IMR-90 (cell line): Measurements from ENCODE around the gene ATG5. TPM values are rescaled to one million over a fixed set of nuclear protein-coding genes. Genes with fewer than 3 reads are reported as not detected.

Experiments
- ATAC-seq: fragments of 200-7000 bp; cut with Tn5 transposase; 2 replicates; pipeline ENCODE4 v1.9.1; 2020; ENCODE audit warnings: low read depth, mild to moderate bottlenecking, moderate library complexity
- BruUV-seq: library from RNA; stranded (reverse); fragments of 400-500 nt; replicated peaks from 2 replicates; lab custom pipeline; 2021; lab: Mats Ljungman, UMichigan
- CTCF ChIA-PET: fragments of 300-600 bp; formaldehyde crosslinking; extraction: SDS; loops from one replicate; lab custom pipeline; 2021; ENCODE audit warnings: antibody characterized with exemption; lab: Yijun Ruan, JAX
- POLR2A ChIA-PET: fragments of 300-600 bp; sonication (Branson Sonifier 250); formaldehyde crosslinking; loops from one replicate; lab custom pipeline; 2022; ENCODE audit warnings: antibody characterized with exemption; ENCODE audit not compliant: unreplicated experiment; lab: Charles Lee
- DNase-seq: peaks from one replicate; pipeline ENCODE4 v3.0.0; 2013
- H2AFZ ChIP-seq: replicated peaks from 2 replicates; pipeline ENCODE3; 2013; ENCODE audit warnings: low read length, mild to moderate bottlenecking; ENCODE audit not compliant: poor library complexity
- H2AK5ac ChIP-seq: 2 replicates; pipeline ENCODE4 v1.6.1; 2013; ENCODE audit warnings: low read depth, low read length, inconsistent platforms
- H2AK9ac ChIP-seq: replicated peaks from 2 replicates; pipeline ENCODE3; 2013; ENCODE audit warnings: mild to moderate bottlenecking, low read depth, low read length, moderate library complexity; ENCODE audit not compliant: poor library complexity
- H2BK120ac ChIP-seq: 2 replicates; pipeline ENCODE4 v1.6.1; 2013; ENCODE audit warnings: low read depth, low read length, inconsistent platforms
- H2BK15ac ChIP-seq: 3 replicates; pipeline ENCODE4 v1.6.1; 2013; ENCODE audit warnings: low read depth, low read length, inconsistent platforms
- H2BK20ac ChIP-seq: 2 replicates; pipeline ENCODE4 v1.6.1; 2013; ENCODE audit warnings: low read depth, mild to moderate bottlenecking, inconsistent platforms, low read length, moderate library complexity
- H2BK5ac ChIP-seq: 2 replicates; pipeline ENCODE4 v1.6.1; 2013; ENCODE audit warnings: mild to moderate bottlenecking, low read depth, low read length, inconsistent platforms; ENCODE audit not compliant: poor library complexity, severe bottlenecking
- H3K14ac ChIP-seq: replicated peaks from 2 replicates; pipeline ENCODE4 v1.6.1; 2013; ENCODE audit warnings: low read depth, low read length, inconsistent platforms
- H3K18ac ChIP-seq: 2 replicates; pipeline ENCODE4 v1.6.1; 2013; ENCODE audit warnings: low read depth, low read length, control low read depth
- H3K23ac ChIP-seq: 2 replicates; pipeline ENCODE4 v1.6.1; 2013; ENCODE audit warnings: low read depth, low read length, inconsistent platforms
- H3K27ac ChIP-seq: 2 replicates; pipeline ENCODE4 v1.5.1; 2013; ENCODE audit warnings: mild to moderate bottlenecking, control low read depth, low read length; ENCODE audit not compliant: insufficient read depth
- H3K27me3 ChIP-seq: 2 replicates; pipeline ENCODE4 v1.6.1; 2013; ENCODE audit warnings: low read length; ENCODE audit not compliant: control insufficient read depth, insufficient read depth
- H3K36me3 ChIP-seq: 2 replicates; pipeline ENCODE4 v1.6.1; 2013; ENCODE audit warnings: low read length, mixed read lengths; ENCODE audit not compliant: control insufficient read depth, insufficient read depth
- H3K4ac ChIP-seq: 2 replicates; pipeline ENCODE4 v1.6.1; 2013; ENCODE audit warnings: low read depth, low read length, inconsistent platforms
- H3K4me1 ChIP-seq: 2 replicates; pipeline ENCODE4 v1.6.1; 2013; ENCODE audit warnings: low read length, mixed read lengths; ENCODE audit not compliant: control insufficient read depth, insufficient read depth
- H3K4me2 ChIP-seq: 2 replicates; pipeline ENCODE4 v1.6.1; 2013; ENCODE audit warnings: low read depth, mild to moderate bottlenecking, control low read depth, low read length, moderate library complexity
- H3K4me3 ChIP-seq: 2 replicates; pipeline ENCODE4 v1.5.1; 2013; ENCODE audit warnings: low read depth, mild to moderate bottlenecking, control low read depth, low read length, moderate library complexity; ENCODE audit not compliant: insufficient read depth
- H3K56ac ChIP-seq: 2 replicates; pipeline ENCODE4 v1.6.1; 2013; ENCODE audit warnings: low read length, inconsistent platforms; ENCODE audit not compliant: insufficient read depth; ENCODE audit errors: extremely low read depth
- H3K79me1 ChIP-seq, 2 experiments: 2 replicates each; pipeline ENCODE4 v1.6.1; 2013; ENCODE audit warnings: low read length in 2 of 2, inconsistent platforms in 1 of 2, low read depth in 1 of 2
- H3K9ac ChIP-seq: 2 replicates; pipeline ENCODE4 v1.6.1; 2013; ENCODE audit warnings: low read depth, low read length, control low read depth
- H3K9me1 ChIP-seq: 2 replicates; pipeline ENCODE4 v1.6.1; 2013; ENCODE audit warnings: low read length, inconsistent platforms; ENCODE audit not compliant: insufficient read depth
- H3K9me3 ChIP-seq: 2 replicates; pipeline ENCODE4 v1.6.1; 2013; ENCODE audit warnings: low read length; ENCODE audit not compliant: control insufficient read depth, insufficient read depth
- H4K20me1 ChIP-seq: 2 replicates; pipeline ENCODE4 v1.6.1; 2013; ENCODE audit warnings: low read length, inconsistent platforms; ENCODE audit not compliant: insufficient read depth
- H4K5ac ChIP-seq: 2 replicates; pipeline ENCODE4 v1.6.1; 2013; ENCODE audit warnings: mild to moderate bottlenecking, low read depth, low read length, control low read depth
- H4K8ac ChIP-seq, 2 experiments: 2 replicates each; pipeline ENCODE4 v1.6.1; 2013; ENCODE audit warnings: low read depth in 2 of 2, low read length in 2 of 2, control low read depth in 1 of 2, inconsistent platforms in 1 of 2
- H4K91ac ChIP-seq: 2 replicates; pipeline ENCODE4 v1.6.1; 2013; ENCODE audit warnings: low read depth, low read length, inconsistent platforms; ENCODE audit not compliant: insufficient read depth
- BHLHE40 ChIP-seq: fragments of 150-350 bp; IDR thresholded peaks from 2 replicates; pipeline ENCODE4 v1.6.1; 2016; ENCODE audit warnings: mild to moderate bottlenecking, low read depth, low read length
- CEBPB ChIP-seq: IDR thresholded peaks from 2 replicates; pipeline ENCODE4 v1.6.1; 2012; ENCODE audit warnings: low read depth, low read length, improper control_type of control experiment
- CHD1 ChIP-seq: IDR thresholded peaks from 2 replicates; pipeline ENCODE4 v1.6.1; 2012; ENCODE audit warnings: low read depth, low read length, improper control_type of control experiment
- FOS ChIP-seq: fragments of 150-350 bp; IDR thresholded peaks from 2 replicates; pipeline ENCODE4 v1.6.1; 2016; ENCODE audit warnings: low read depth, low read length
- MAFK ChIP-seq: IDR thresholded peaks from 2 replicates; pipeline ENCODE4 v1.6.1; 2012; ENCODE audit warnings: low read depth, low read length, improper control_type of control experiment
- MXI1 ChIP-seq: IDR thresholded peaks from 2 replicates; pipeline ENCODE4 v1.6.1; 2012; ENCODE audit warnings: low read depth, mild to moderate bottlenecking, low read length, moderate library complexity, borderline replicate concordance
- NFE2L2 ChIP-seq: fragments of 150-350 bp; IDR thresholded peaks from 2 replicates; pipeline ENCODE4 v1.6.1; 2016; ENCODE audit warnings: low read depth, mild to moderate bottlenecking, low read length
- POLR2A ChIP-seq: IDR thresholded peaks from 2 replicates; pipeline ENCODE4 v1.6.1; 2012; ENCODE audit warnings: mild to moderate bottlenecking, low read depth, low read length
- RAD21 ChIP-seq: IDR thresholded peaks from 2 replicates; pipeline ENCODE4 v1.6.1; 2012; ENCODE audit warnings: low read length, improper control_type of control experiment
- RCOR1 ChIP-seq: IDR thresholded peaks from 2 replicates; pipeline ENCODE4 v1.6.1; 2012; ENCODE audit warnings: mild to moderate bottlenecking, low read length, improper control_type of control experiment; ENCODE audit not compliant: insufficient replicate concordance
- RFX5 ChIP-seq: IDR thresholded peaks from 2 replicates; pipeline ENCODE4 v1.8.0; 2012; ENCODE audit warnings: low read depth, mild to moderate bottlenecking, low read length, moderate library complexity
- SMC3 ChIP-seq: fragments of 150-350 bp; IDR thresholded peaks from 2 replicates; pipeline ENCODE4 v1.6.1; 2016; ENCODE audit warnings: low read depth, mild to moderate bottlenecking, antibody characterized with exemption, low read length, moderate library complexity
- WGBS, 2 experiments: methylation state at CpG; one replicate each; pipeline versions ENCODE4 v1.1.5 to v1.1.7; 2013; ENCODE audit warnings: missing lambda C conversion rate in 2 of 2; ENCODE audit not compliant: insufficient read length in 1 of 2; ENCODE audit errors: extremely low coverage in 2 of 2; 5-methylcytosine and 5-hydroxymethylcytosine counted together
- dilution Hi-C: fragments of 300-500 bp; cut with HindIII; formaldehyde crosslinking; loops from one replicate; pipeline ENCODE4 v1.14.3; 2018; ENCODE audit warnings: low sequenced_read_pairs; ENCODE audit not compliant: unreplicated experiment
- in situ Hi-C: fragments of 300-500 bp; cut with MboI; formaldehyde crosslinking; loops from 3 replicates; pipeline ENCODE4 v1.14.3; 2019; ENCODE audit warnings: low sequenced_read_pairs, inconsistent platforms, mixed read lengths
- intact Hi-C: fragments of 100-400 bp; cut with micrococcal nuclease; formaldehyde crosslinking; loops from 2 replicates; pipeline ENCODE4 v1.10.0; 2022
- polyA plus RNA-seq, 3 experiments: library from polyadenylated mRNA; depleted of rRNA; stranded (reverse); fragments of >200 nt; gene quantifications; 2 replicates each; pipeline ENCODE4 v1.2.3, GENCODE V29; 2012; ENCODE audit warnings: low replicate concordance in 1 of 3
- total RNA-seq: library from RNA; depleted of rRNA; stranded (reverse); fragments of >200 nt; gene quantifications from 2 replicates; pipeline ENCODE4 v1.2.3, GENCODE V29; 2012
- TF ChIP-seq, protein P1 (sequence below): fragments of 150-350 bp; IDR thresholded peaks from 2 replicates; pipeline ENCODE4 v1.6.1; 2017; ENCODE audit warnings: mild to moderate bottlenecking, antibody characterized with exemption, low read length, low read depth
- TF ChIP-seq, protein P2 (sequence below): conservative IDR thresholded peaks from 2 replicates; pipeline ENCODE4 v1.5.1; 2012; ENCODE audit warnings: mild to moderate bottlenecking, low read depth, low read length, improper control_type of control experiment
- TF ChIP-seq, protein P3 (sequence below): fragments of 150-350 bp; IDR thresholded peaks from 2 replicates; pipeline ENCODE4 v1.6.1; 2016; ENCODE audit warnings: low read depth, mild to moderate bottlenecking, low read length, moderate library complexity, borderline replicate concordance

Gene ATG5
- total and polyA plus RNA-seq, 2 of the 4 experiments (the other 2 are of a cell fraction): 13.5 to 28.0 TPM

DNA sequence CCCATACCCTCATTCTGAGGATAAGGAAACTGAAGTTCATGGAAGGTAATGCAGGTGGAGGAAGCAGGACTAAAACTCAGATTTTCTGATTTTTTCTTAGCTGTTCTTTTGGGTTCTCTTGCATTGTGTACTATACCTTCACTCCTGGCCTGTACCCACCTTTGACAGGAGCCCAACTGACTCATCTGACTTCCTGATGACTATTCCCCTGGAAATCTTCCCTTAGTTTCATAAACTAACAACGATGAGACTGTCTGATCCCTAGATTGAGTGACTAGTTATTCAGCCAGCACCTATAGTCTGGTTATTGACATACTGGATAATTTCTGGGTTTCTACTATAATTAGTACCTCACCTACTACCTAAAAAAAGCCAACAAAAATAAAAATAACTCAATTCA lies 45.1 kb upstream of the ATG5 start:
- H3K4me3 ChIP-seq: no peak overlapping the region
- H2BK5ac ChIP-seq: no peak overlapping the region
- H4K20me1 ChIP-seq: no peaks in the 10 kb centered on the region
- no peaks in the 10 kb centered on the region for H3K36me3 ChIP-seq
- H3K27me3 ChIP-seq: peaks cover 8% of the 10 kb centered on the region
- dilution Hi-C loops (no loop called here), intact Hi-C loops (no loop called here), in situ Hi-C loops (no loop called here)
- no peak overlapping the region for H4K8ac ChIP-seq
- no peak overlapping the region for H3K14ac ChIP-seq
- no peaks in the 10 kb centered on the region for H3K79me1 ChIP-seq
- H3K18ac ChIP-seq: no peak overlapping the region
- no peak overlapping the region for H4K91ac ChIP-seq
- BruUV-seq: no TSS peak
- DNase-seq (no peak), ATAC-seq (no peak)
- TF ChIP-seq BHLHE40 (no peak), MAFK (no peak), RFX5 (no peak), SMC3 (no peak), CHD1 (no peak), RAD21 (no peak), POLR2A (no peak), FOS (no peak), CEBPB (no peak), RCOR1 (no peak), MXI1 (no peak), NFE2L2 (no peak)
- TF ChIP-seq, protein P1, sequence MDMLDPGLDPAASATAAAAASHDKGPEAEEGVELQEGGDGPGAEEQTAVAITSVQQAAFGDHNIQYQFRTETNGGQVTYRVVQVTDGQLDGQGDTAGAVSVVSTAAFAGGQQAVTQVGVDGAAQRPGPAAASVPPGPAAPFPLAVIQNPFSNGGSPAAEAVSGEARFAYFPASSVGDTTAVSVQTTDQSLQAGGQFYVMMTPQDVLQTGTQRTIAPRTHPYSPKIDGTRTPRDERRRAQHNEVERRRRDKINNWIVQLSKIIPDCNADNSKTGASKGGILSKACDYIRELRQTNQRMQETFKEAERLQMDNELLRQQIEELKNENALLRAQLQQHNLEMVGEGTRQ: no peak
- TF ChIP-seq, protein P2, sequence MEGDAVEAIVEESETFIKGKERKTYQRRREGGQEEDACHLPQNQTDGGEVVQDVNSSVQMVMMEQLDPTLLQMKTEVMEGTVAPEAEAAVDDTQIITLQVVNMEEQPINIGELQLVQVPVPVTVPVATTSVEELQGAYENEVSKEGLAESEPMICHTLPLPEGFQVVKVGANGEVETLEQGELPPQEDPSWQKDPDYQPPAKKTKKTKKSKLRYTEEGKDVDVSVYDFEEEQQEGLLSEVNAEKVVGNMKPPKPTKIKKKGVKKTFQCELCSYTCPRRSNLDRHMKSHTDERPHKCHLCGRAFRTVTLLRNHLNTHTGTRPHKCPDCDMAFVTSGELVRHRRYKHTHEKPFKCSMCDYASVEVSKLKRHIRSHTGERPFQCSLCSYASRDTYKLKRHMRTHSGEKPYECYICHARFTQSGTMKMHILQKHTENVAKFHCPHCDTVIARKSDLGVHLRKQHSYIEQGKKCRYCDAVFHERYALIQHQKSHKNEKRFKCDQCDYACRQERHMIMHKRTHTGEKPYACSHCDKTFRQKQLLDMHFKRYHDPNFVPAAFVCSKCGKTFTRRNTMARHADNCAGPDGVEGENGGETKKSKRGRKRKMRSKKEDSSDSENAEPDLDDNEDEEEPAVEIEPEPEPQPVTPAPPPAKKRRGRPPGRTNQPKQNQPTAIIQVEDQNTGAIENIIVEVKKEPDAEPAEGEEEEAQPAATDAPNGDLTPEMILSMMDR: no peak
- TF ChIP-seq, protein P3, sequence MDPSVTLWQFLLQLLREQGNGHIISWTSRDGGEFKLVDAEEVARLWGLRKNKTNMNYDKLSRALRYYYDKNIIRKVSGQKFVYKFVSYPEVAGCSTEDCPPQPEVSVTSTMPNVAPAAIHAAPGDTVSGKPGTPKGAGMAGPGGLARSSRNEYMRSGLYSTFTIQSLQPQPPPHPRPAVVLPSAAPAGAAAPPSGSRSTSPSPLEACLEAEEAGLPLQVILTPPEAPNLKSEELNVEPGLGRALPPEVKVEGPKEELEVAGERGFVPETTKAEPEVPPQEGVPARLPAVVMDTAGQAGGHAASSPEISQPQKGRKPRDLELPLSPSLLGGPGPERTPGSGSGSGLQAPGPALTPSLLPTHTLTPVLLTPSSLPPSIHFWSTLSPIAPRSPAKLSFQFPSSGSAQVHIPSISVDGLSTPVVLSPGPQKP: no peak
- H3K9ac ChIP-seq: no peak overlapping the region
- no peak overlapping the region for H2AK9ac ChIP-seq
- no peak overlapping the region for H2BK20ac ChIP-seq
- no peaks in the 10 kb centered on the region for H3K9me1 ChIP-seq
- H2BK120ac ChIP-seq: no peak overlapping the region
- H2AFZ ChIP-seq: no peak overlapping the region
- H2BK15ac ChIP-seq: no peak overlapping the region
- no CpG with 5 or more reads among the region's 1 CpG for WGBS, 2 experiments
- ChIA-PET CTCF (interaction anchor here (0.8 to 1.4 kb wide), 2 partner anchors 10 to 31 kb away, joined by 3 read pairs; partner anchors contain the start of gene CRYBG1), POLR2A (no interaction called here)
- H4K5ac ChIP-seq: no peak overlapping the region
- H3K4me2 ChIP-seq: no peak overlapping the region
- H3K27ac ChIP-seq: no peak overlapping the region
- no peak overlapping the region for H3K23ac ChIP-seq
- H3K56ac ChIP-seq: no peak overlapping the region
- H3K9me3 ChIP-seq: no peaks in the 10 kb centered on the region
- no peak overlapping the region for H2AK5ac ChIP-seq
- H3K4ac ChIP-seq: no peak overlapping the region
- H3K4me1 ChIP-seq: no peaks in the 10 kb centered on the region
